Dermis lymphatic vessel endothelial cell (primary cell): ENCODE measurements around the gene PIGT. TPM values are rescaled to one million over a fixed set of nuclear protein-coding genes. Genes with fewer than 3 reads are reported as not detected.

ENCODE experiments used
- total RNA-seq: library from RNA; depleted of rRNA; stranded (reverse); fragments of >200 nt; gene quantifications from 2 replicates; pipeline ENCODE4 v1.2.1, GENCODE V29; 2014

Gene PIGT
- 16.9 and 20.2 TPM in 2 replicates for total RNA-seq

GRCh38 chr20:45415822-45416637 lies at the start of gene PIGT:
TSS of gene PIGT (plus strand) at chr20:45416141. CDS start at chr20:45416157, 16 bp downstream.

GRCh38 chr20:45378191-45378590 lies 37.8 kb upstream of the PIGT start, which contains the start of gene TP53TG5:
TSS of gene TP53TG5 (minus strand) at chr20:45378325. CDS start at chr20:45378236, 89 bp downstream.

GRCh38 chr20:45407783-45408645 lies 7.9 kb upstream of the PIGT start, which contains the start of gene DBNDD2:
TSS of gene DBNDD2 (plus strand) at chr20:45408289. CDS start at chr20:45408468, 179 bp downstream.

GRCh38 chr20:45469336-45470261 lies 53.7 kb downstream of the PIGT start, which contains the start of gene WFDC2:
TSS of gene WFDC2 (plus strand) at chr20:45469753. CDS start at chr20:45469782, 29 bp downstream.

Other genes with a start within 250 kb of the PIGT start
- not detected in 2 replicates for gene PI3, start 241.2 kb upstream of the PIGT start, total RNA-seq
- not detected in 2 replicates for gene SEMG1, start 209.1 kb upstream of the PIGT start, total RNA-seq
- not detected in 2 replicates for gene SEMG2, start 194.8 kb upstream of the PIGT start, total RNA-seq
- 0.69 TPM in 1 of 2 replicates, not detected in the other for gene SLPI, start 161.6 kb upstream of the PIGT start, total RNA-seq
- not detected in 2 replicates for gene RBPJL, start 109.3 kb upstream of the PIGT start, total RNA-seq
- gene MATN4, start 107.8 kb upstream of the PIGT start, total RNA-seq, result under 0.01 TPM in 1 of 2 replicates, not detected in the other
- gene SDC4, start 67.7 kb upstream of the PIGT start, total RNA-seq, result 26.6 and 54.9 TPM in 2 replicates
- gene SYS1, start 53.0 kb upstream of the PIGT start, total RNA-seq, result 23.8 and 29.6 TPM in 2 replicates
- not detected in 2 replicates for gene TP53TG5, start 37.8 kb upstream of the PIGT start, total RNA-seq
- gene DBNDD2, start 7.9 kb upstream of the PIGT start, total RNA-seq, result 6.8 and 10.9 TPM in 2 replicates
- not detected in 2 replicates for gene WFDC2, start 53.6 kb downstream of the PIGT start, total RNA-seq
- gene SPINT3, start 99.5 kb downstream of the PIGT start, total RNA-seq, result not detected in 2 replicates
- gene WFDC6, start 123.3 kb downstream of the PIGT start, total RNA-seq, result not detected in 2 replicates
- not detected in 2 replicates for gene EPPIN, start 131.3 kb downstream of the PIGT start, total RNA-seq
- not detected in 2 replicates for gene WFDC8, start 163.1 kb downstream of the PIGT start, total RNA-seq
- not detected in 2 replicates for gene WFDC10A, start 213.6 kb downstream of the PIGT start, total RNA-seq
- gene WFDC9, start 215.1 kb downstream of the PIGT start, total RNA-seq, result not detected in 2 replicates